ENCODE results near the gene IGFBP3. TPM values are rescaled to one million over a fixed set of nuclear protein-coding genes. Genes with fewer than 3 reads are reported as not detected.

Gene IGFBP3
- total and polyA plus RNA-seq, 2 experiments from 2014 or later: 11.2 to 11.3 TPM

DNA sequence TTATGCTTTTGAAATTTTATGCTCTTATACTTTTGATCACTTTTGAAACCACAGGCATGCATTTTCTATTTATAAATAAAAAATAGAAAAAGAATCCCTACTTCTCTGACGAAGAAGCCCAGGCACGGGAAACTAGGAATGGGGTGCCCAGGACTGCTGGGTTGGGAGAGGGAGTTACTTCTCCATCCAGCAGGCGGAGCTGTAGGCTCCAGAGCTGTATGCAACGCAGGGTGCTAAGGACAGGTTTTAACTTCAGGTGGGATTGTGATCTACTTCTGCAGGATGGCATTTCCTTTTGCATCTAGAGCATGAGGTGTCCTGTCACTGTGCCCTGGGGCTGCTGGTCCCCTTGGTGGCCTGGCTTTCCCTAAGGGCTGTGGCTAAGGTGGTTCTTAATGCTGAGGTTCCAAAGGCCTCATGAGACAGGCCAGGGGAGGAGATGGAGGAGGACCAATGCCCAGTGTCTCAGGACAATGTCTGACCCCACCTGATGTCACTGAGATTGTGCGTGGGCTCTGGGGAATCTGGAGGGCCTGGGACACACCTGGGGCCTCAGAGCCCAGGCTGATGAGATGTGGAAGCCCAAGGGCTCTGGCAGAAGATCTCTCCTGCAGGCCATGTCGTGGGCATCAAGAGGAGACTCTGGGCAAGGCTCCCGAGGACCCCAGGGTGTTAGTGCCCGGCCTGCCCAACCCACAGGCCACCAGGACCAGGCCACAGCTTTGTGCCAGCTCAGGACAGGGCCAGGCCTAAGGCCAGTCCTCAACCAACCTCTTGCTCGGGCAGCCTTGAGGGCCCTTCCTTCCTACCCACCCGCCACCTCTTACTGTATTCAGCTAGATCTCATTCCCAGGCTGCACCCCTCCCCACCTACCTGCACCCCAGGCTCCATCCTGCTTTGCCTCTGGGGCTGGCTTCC lies 48.7 kb downstream of the IGFBP3 start:
- Histone ChIP-seq H3K4me1 (ENCODE audit: insufficient read depth) (no peaks in the 10 kb centered on the region), H3K27me3 (ENCODE audit: insufficient read depth) (no peaks in the 10 kb centered on the region), H3K4me3 (no peak overlapping the region), H3K36me3 (ENCODE audit: insufficient read depth) (no peaks in the 10 kb centered on the region), H3F3A (replicated peaks; ENCODE audit: low read depth) (no peaks in the 10 kb centered on the region), H2AFZ (no peak overlapping the region), H3K79me2 (replicated peaks; ENCODE audit: insufficient read depth) (no peaks in the 10 kb centered on the region), H3K9me2 (ENCODE audit: insufficient read depth) (no peaks in the 10 kb centered on the region), H3K27ac (ENCODE audit: low read depth) (no peak overlapping the region), H3K4me2 (no peak overlapping the region), H4K20me1 (replicated peaks; ENCODE audit: insufficient read depth) (no peaks in the 10 kb centered on the region)
- Mint-ChIP-seq H3K27me3 (ENCODE audit: insufficient read depth, low read depth, poor library complexity) (no peaks in the 10 kb centered on the region), H3K9me3 (peaks cover 12% of the 10 kb centered on the region), H3K27ac (no peak overlapping the region), H3K4me3 (no peak overlapping the region), H3K4me1 (no peaks in the 10 kb centered on the region), H3K36me3 (ENCODE audit: low read depth) (peaks cover 5% of the 10 kb centered on the region)
- TF ChIP-seq, protein P1, sequence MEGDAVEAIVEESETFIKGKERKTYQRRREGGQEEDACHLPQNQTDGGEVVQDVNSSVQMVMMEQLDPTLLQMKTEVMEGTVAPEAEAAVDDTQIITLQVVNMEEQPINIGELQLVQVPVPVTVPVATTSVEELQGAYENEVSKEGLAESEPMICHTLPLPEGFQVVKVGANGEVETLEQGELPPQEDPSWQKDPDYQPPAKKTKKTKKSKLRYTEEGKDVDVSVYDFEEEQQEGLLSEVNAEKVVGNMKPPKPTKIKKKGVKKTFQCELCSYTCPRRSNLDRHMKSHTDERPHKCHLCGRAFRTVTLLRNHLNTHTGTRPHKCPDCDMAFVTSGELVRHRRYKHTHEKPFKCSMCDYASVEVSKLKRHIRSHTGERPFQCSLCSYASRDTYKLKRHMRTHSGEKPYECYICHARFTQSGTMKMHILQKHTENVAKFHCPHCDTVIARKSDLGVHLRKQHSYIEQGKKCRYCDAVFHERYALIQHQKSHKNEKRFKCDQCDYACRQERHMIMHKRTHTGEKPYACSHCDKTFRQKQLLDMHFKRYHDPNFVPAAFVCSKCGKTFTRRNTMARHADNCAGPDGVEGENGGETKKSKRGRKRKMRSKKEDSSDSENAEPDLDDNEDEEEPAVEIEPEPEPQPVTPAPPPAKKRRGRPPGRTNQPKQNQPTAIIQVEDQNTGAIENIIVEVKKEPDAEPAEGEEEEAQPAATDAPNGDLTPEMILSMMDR (conservative IDR thresholded peaks at IDR 0.05; ENCODE audit: low read depth in 2 of 2): peak; percentile 70 to 81
- TF ChIP-seq, protein P2, sequence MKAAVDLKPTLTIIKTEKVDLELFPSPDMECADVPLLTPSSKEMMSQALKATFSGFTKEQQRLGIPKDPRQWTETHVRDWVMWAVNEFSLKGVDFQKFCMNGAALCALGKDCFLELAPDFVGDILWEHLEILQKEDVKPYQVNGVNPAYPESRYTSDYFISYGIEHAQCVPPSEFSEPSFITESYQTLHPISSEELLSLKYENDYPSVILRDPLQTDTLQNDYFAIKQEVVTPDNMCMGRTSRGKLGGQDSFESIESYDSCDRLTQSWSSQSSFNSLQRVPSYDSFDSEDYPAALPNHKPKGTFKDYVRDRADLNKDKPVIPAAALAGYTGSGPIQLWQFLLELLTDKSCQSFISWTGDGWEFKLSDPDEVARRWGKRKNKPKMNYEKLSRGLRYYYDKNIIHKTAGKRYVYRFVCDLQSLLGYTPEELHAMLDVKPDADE (IDR thresholded peaks at IDR 0.05): no peak
- ATAC-seq (peak; percentile 98), DNase-seq (ENCODE audit: low spot score) (peak; percentile 73)

DNA sequence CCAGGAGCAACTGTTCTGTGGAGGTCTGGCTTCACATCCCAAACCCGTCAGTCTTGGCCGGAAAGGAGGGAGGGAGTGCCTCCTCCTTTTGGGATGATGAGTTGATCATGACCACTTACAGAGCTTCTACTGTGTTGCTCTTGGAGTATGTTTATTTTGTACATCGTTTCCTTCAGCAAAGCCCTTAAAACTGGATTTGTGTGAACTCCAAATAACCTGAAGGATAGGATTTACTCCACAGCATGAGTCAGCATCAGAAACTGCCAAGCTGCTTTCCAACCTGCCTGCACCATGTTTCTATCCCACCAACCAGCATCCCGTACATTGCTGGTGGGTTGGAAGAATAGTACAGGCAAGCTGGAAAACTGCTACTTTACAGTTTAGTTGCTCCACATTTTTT lies 51.6 kb downstream of the IGFBP3 start:
- H3K36me3 Mint-ChIP-seq (ENCODE audit: low read depth): no peaks in the 10 kb centered on the region
- no peak for ATAC-seq
- TF ChIP-seq, protein P2 (IDR thresholded peaks at IDR 0.05): no peak
- TF ChIP-seq ZNF114 (CRISPR knock-in tag; IDR thresholded peaks at IDR 0.05): no peak
- TF ChIP-seq, protein P3, sequence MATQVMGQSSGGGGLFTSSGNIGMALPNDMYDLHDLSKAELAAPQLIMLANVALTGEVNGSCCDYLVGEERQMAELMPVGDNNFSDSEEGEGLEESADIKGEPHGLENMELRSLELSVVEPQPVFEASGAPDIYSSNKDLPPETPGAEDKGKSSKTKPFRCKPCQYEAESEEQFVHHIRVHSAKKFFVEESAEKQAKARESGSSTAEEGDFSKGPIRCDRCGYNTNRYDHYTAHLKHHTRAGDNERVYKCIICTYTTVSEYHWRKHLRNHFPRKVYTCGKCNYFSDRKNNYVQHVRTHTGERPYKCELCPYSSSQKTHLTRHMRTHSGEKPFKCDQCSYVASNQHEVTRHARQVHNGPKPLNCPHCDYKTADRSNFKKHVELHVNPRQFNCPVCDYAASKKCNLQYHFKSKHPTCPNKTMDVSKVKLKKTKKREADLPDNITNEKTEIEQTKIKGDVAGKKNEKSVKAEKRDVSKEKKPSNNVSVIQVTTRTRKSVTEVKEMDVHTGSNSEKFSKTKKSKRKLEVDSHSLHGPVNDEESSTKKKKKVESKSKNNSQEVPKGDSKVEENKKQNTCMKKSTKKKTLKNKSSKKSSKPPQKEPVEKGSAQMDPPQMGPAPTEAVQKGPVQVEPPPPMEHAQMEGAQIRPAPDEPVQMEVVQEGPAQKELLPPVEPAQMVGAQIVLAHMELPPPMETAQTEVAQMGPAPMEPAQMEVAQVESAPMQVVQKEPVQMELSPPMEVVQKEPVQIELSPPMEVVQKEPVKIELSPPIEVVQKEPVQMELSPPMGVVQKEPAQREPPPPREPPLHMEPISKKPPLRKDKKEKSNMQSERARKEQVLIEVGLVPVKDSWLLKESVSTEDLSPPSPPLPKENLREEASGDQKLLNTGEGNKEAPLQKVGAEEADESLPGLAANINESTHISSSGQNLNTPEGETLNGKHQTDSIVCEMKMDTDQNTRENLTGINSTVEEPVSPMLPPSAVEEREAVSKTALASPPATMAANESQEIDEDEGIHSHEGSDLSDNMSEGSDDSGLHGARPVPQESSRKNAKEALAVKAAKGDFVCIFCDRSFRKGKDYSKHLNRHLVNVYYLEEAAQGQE (IDR thresholded peaks at IDR 0.05; ENCODE audit: unreplicated experiment): no peak
- no peak for TF ChIP-seq JUNB (IDR thresholded peaks at IDR 0.05; ENCODE audit: unreplicated experiment)
- no peak for TF ChIP-seq ZNF331 (CRISPR knock-in tag; IDR thresholded peaks at IDR 0.05; ENCODE audit: low read depth)
- TF ChIP-seq STAT1 (IDR thresholded peaks at IDR 0.05; ENCODE audit: unreplicated experiment): no peak
- TF ChIP-seq, protein P1 (conservative IDR thresholded peaks at IDR 0.05; ENCODE audit: low read depth in 2 of 2): no peak
- TF ChIP-seq POLR2AphosphoS5 (IDR thresholded peaks at IDR 0.05; ENCODE audit: low read depth): no peak
- no peak for TF ChIP-seq EZH2 (IDR thresholded peaks at IDR 0.05; ENCODE audit: low read depth, unreplicated experiment)

More for the DNA sequence above, 51.6 kb downstream of the IGFBP3 start:
- no peaks in the 10 kb centered on the region for H3K36me3 ChIP-seq (ENCODE audit: insufficient read depth)
- H3K9me2 ChIP-seq (ENCODE audit: insufficient read depth): no peaks in the 10 kb centered on the region
- no peak overlapping the region for H3K27ac ChIP-seq (ENCODE audit: low read depth)
- no peaks in the 10 kb centered on the region for H3K79me2 ChIP-seq (replicated peaks; ENCODE audit: insufficient read depth)
- Mint-ChIP-seq H3K4me3 (no peak overlapping the region), H3K4me1 (no peaks in the 10 kb centered on the region; the same call in 2 of the 3 replicates), H3K27ac (no peak overlapping the region), H3K9me3 (no peaks in the 10 kb centered on the region), H3K27me3 (ENCODE audit: insufficient read depth, low read depth, poor library complexity) (peaks cover 4% of the 10 kb centered on the region)
- H3K4me1 ChIP-seq (ENCODE audit: insufficient read depth): no peaks in the 10 kb centered on the region
- DNase-seq (ENCODE audit: low spot score): no peak
- no peak overlapping the region for H3K4me2 ChIP-seq
- H3F3A ChIP-seq (replicated peaks; ENCODE audit: low read depth): no peaks in the 10 kb centered on the region
- H2AFZ ChIP-seq: no peak overlapping the region
- no peaks in the 10 kb centered on the region for H3K27me3 ChIP-seq (ENCODE audit: insufficient read depth)
- H4K20me1 ChIP-seq (replicated peaks; ENCODE audit: insufficient read depth): no peaks in the 10 kb centered on the region
- no peak overlapping the region for H3K4me3 ChIP-seq

All from GM23338 (cell line).